NCI-H748 (cell line): ENCODE data around the gene GRB10.

ENCODE experiments used
- DNase-seq: peaks from one replicate; lab custom pipeline; 2025; ENCODE audit not compliant: unreplicated experiment; lab: John Stamatoyannopoulos, UW

The GRB10 gene

GRCh38 chr7:50803359-50804337, 21.0 kb upstream of the GRB10 start:
- DNase-seq: peak; percentile 28

DNA sequence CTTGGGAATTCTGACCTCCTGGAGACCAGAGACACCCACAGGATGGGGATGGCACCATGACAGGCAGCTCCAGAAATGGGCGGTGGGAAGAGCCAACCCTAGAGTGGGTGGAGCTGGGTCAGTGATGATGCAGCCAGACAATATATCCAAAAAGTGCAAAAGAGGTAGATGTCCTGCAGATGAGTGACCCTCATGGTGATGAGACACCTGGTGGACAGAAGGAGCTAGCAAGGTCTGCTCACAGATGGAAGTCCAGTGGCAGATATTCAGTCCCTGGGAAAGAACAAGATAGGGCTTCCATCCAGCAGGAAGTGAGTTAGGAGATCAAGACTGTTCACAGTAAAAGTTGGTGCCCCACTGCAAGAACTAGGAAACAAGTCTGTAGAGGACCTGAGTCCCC, 19.2 kb upstream of the GRB10 start:
- no peak for DNase-seq

DNA sequence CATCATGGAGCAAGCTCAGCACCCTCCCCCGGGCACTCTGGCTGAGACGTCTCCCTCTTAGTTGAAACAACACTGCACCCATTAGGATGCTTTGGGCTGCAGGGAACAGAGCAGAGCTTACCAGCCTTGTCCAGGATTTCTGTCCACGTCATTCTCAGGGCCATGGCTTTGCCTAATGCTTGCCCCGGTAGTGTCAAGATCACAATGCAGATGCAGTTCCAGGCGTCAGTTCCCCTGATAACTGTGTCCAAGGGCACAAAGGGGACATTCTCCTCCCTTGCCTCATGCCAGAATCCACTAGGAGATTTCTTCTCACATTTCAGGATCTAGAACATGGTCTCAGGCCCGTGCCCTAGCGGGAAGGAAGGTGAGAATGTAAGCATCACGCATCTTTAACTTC, 17.2 kb upstream of the GRB10 start:
- no peak for DNase-seq

GRCh38 chr7:50798126-50798525, 15.4 kb upstream of the GRB10 start:
- DNase-seq: no peak

- peak; percentile 24 for DNase-seq
These were observed 13.1 kb upstream of the GRB10 start for GRCh38 chr7:50795831-50796230.

DNA sequence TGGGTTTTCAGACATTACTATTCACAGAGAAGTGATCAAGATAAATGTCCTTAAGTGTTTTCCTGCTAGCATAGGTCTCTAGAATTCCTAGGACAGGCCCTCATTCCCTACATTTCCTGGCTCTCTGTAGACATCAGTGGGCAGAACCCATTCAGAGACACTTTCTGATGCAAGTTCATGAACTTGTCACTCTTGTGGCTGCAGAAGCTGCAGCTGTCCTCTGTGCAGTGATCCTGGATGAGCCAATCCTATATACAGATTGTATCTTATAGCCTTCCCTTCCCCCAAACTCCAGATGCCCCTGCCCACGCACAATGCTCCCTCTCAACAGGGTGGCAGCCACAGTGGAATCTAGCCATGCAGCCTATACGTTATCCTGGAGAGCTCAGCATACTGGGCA, 12.6 kb upstream of the GRB10 start:
- DNase-seq: no peak

GRCh38 chr7:50793947-50794570, 11.4 kb upstream of the GRB10 start:
- no peak for DNase-seq

DNA sequence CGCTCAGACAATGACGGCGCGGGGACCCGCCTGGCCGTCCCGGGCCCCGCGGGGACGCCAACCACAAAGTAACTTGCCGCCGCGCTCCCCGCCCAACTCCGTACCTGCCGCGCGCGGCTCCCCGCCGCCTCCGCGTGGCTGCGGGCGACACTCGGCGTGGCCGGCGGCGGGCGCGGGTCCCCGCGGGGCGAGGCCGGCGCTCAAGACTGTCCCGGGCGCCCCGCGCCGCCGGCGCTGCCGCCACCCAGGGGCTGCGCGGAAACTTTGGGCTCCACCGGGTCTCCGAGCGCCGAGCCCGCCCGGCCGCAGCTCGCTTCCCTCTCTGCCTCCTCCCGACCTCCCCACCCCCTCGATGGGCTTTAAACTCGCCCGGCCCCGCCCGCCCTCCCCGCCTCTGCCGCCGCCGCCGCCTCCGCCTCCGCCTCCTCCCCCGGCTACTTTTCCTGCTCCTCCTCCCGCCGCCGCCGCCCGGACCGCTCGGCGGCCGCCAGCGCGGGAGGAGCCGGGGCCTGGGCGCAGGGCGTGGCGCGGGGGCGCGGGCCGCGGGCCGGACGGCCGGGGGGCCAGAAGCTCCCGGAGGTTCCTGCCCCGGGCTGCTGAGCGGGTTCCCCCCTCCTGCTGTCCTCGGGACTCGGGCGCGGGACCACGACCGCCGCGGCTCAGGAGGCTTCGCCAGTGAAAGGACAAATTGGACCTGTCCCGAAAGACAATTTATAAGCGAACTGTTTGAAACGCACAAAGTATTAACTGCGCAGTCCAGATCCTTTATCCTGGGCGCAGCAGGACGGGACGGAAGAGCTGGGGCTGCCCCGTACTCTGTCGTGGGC, 10.6 kb upstream of the GRB10 start:
- peak; percentile 63 for DNase-seq

GRCh38 chr7:50792342-50793119, 9.8 kb upstream of the GRB10 start:
- DNase-seq: peak; percentile 58

- peak; percentile 42 for DNase-seq
These were observed 9.2 kb upstream of the GRB10 start for GRCh38 chr7:50791938-50792341.

- DNase-seq: no peak
These were observed 8.8 kb upstream of the GRB10 start for GRCh38 chr7:50791363-50791937.

GRCh38 chr7:50790381-50790780, 7.7 kb upstream of the GRB10 start:
- no peak for DNase-seq

DNA sequence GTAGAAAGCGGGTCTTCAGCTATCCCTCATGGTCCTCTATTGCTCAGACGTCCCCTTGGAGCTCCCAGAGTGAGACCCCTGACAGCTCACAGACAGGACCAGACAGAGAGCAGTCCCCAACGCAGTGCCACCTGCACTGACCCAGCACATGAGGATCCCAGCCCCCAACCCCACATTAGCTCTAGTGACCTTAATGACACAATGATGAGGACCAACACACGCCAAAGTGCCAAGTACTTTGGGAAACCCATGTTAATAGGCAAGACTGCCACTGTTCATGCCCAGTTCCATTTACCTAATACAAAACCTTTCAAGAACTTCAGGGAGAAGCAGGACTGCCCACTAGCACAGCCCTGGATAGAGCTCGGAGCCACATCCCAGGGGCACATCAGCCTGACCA, 5.7 kb upstream of the GRB10 start:
- DNase-seq: no peak

GRCh38 chr7:50787825-50788224, 5.1 kb upstream of the GRB10 start:
- DNase-seq: no peak

- DNase-seq: no peak
These were observed 2.6 kb upstream of the GRB10 start for GRCh38 chr7:50785346-50785745.

- no peak for DNase-seq
These were observed 1.3 kb upstream of the GRB10 start for GRCh38 chr7:50783801-50784507.

DNA sequence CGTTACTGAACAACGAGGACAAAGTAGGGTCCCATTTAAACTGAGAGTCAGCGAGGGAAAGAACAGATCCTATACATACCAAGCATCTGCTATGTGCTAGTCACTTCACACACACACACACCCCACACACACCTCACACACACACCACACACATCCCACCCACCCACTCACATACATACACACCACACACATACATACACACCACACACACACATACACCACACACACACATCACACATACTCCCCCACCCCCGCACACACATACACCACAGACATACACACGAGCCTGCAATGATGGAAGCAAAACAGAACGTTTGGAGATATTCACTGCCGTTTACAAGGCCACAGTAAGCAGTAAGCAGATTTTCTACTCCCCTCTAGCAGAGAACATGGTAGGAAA, 607 bp upstream of the GRB10 start:
- DNase-seq: no peak

DNA sequence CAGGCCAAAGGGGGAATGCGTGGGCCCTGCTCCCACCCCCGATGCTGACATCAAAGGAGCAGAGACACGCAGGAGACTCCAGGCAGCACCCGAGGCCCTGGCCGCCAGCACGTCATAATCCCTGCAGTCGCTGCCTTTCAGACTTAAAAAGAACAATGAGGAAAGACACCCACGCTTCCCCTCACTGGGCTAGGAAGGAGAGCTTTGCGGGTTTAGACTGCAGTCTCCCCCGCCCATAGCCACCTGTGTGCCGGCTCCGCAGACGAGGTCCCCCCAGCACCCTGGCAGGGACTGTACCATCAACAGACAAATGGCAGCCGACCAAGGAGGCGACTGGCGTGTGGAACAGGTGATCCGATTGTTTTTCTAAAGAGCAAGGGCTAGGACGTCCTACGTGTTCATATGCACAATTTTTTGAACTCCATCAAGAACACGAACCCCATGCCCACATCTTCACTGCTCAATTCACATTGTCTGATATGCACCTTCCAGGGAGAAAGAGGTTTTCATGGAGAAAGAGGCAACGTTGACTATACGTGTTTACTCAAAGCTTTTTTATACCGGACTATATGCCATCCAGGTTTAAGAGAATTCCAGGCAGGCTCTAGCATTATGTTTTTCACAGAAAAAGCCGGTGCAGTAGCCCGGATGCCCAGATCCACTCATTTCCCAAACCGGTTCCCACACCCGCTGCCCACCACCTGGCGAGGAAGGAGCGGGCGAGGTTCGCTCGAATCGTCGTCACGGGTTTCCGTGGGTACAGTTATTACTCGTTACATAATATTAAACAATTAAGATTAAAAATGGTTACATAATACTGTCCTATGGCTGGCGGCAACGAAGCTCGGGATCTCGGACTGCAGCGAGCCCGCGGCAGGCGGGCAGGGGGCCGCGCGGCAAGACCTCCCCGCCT, 1.1 kb downstream of the GRB10 start:
- peak; percentile 24 for DNase-seq

DNA sequence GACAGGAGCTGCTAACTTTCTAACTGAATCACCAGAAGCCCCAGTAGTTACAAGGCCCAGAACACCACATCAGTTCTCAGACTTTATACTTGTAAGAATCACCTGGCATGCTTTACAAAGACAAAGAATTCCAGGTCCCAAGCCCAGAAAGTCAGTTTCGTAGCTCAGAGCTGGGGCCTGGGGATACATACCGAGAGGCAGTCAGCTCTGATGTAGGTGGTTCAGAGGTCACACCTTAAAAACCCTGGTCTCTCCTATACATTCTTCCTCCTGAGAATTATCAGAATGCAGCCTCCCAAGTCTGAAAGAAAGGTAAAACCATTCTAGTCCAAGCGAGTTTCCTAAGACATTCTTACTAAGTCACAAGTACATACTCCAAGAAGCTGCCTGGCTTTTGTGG, 2.3 kb downstream of the GRB10 start:
- no peak for DNase-seq
